ENCODE measurements around the gene SMIM30. TPM values are rescaled to one million over a fixed set of nuclear protein-coding genes. Genes with fewer than 3 reads are reported as not detected.
A peak's percentile ranks its signal among the peaks of the same experiment; 100 is the strongest.
"Not testable (repeated sequence)": the region's sequence is repeated elsewhere in the genome, so short reads cannot be mapped to it uniquely, and the experiment has no call there.

Gene SMIM30
- total RNA-seq, 1 experiment from 2014 or later = 32.3 TPM

- Histone ChIP-seq H3K27ac (ENCODE audit: insufficient read length, low read depth, low read length) (no peak overlapping the region), H3K79me2 (ENCODE audit: insufficient read depth, low read length) (no peaks in the 10 kb centered on the region), H4K91ac (ENCODE audit: insufficient read length, low read depth, low read length) (no peak overlapping the region), H2AFZ (ENCODE audit: low read length) (no peak overlapping the region), H2BK20ac (ENCODE audit: low read depth, low read length, poor library complexity, severe bottlenecking) (no peak overlapping the region), H3K4me2 (ENCODE audit: insufficient read depth, insufficient read length, low read length) (peak overlapping the region; percentile 61), H3K79me1 (ENCODE audit: insufficient read depth, low read depth, low read length, poor library complexity, severe bottlenecking) (no peaks in the 10 kb centered on the region), H2BK12ac (ENCODE audit: insufficient read length, low read depth, low read length) (no peak overlapping the region), H4K8ac (replicated peaks; ENCODE audit: insufficient read length, low read depth, low read length) (no peak overlapping the region), H3T11ph (ENCODE audit: low read length) (no peak overlapping the region), H3K14ac (ENCODE audit: insufficient read depth, low read length) (no peak overlapping the region), H3K27me3 (ENCODE audit: insufficient read depth, low read length) (no peaks in the 10 kb centered on the region), H3K9ac (ENCODE audit: extremely low read depth, insufficient read length, low read length) (no peak overlapping the region), H3K4ac (ENCODE audit: low read depth, low read length) (no peak overlapping the region), H3K18ac (ENCODE audit: insufficient read length, low read depth, low read length) (no peak overlapping the region), H2BK15ac (ENCODE audit: low read depth, low read length) (no peak overlapping the region), H3K56ac (ENCODE audit: insufficient read length, low read depth, low read length) (no peak overlapping the region), H3K23ac (ENCODE audit: insufficient read length, low read depth, low read length) (no peak overlapping the region), H4K20me1 (ENCODE audit: control insufficient read depth, insufficient read depth, insufficient read length) (no peaks in the 10 kb centered on the region), H3K23me2 (ENCODE audit: insufficient read length, low read depth, low read length, poor library complexity, severe bottlenecking) (peaks cover 4% of the 10 kb centered on the region), H2AK5ac (ENCODE audit: insufficient read length, low read length) (no peak overlapping the region), H4K5ac (ENCODE audit: insufficient read length, low read depth, low read length) (no peak overlapping the region), H3K9me3 (ENCODE audit: control insufficient read depth, low read depth, low read length) (no peaks in the 10 kb centered on the region), H2BK5ac (ENCODE audit: insufficient read length, low read length) (no peak overlapping the region), H2BK120ac (ENCODE audit: low read depth, low read length, poor library complexity, severe bottlenecking) (no peak overlapping the region), H3K4me1 (ENCODE audit: insufficient read depth, low read length) (no peaks in the 10 kb centered on the region; the same call in 1 of the 2 replicates)
- no peak for DNase-seq
- no peak for TF ChIP-seq CTCF (conservative IDR thresholded peaks at IDR 0.05)
- peaks cover 20% of the 10 kb centered on the region for H3K27me3 Mint-ChIP-seq (ENCODE audit: low read depth)
- no peak overlapping the region for H3K27ac Mint-ChIP-seq
- H3K4me1 Mint-ChIP-seq = peaks cover 10 to 14% of the 10 kb centered on the region in 2 experiments
- H3K4me3 Mint-ChIP-seq = peak overlapping the region; percentile 84 to 91; a peak in 4 of 5 replicates
- H3K9me3 Mint-ChIP-seq = no peaks in the 10 kb centered on the region
- WGBS (ENCODE audit: extremely low coverage, insufficient read length, low lambda C conversion rate) = no CpG with 5 or more reads among the region's 6 CpGs
- H3K36me3 Mint-ChIP-seq (ENCODE audit: insufficient read depth in 1 of 3, low read depth in 3 of 3) = peaks cover 0 to 15% (median 14%) of the 10 kb centered on the region in 3 experiments; a peak in 5 of 7 replicates
Measured at GRCh38 chr7:113119429-113119828, 1.1 kb upstream of the SMIM30 start.

- not testable (repeated sequence) for H2BK20ac ChIP-seq (ENCODE audit: low read depth, low read length, poor library complexity, severe bottlenecking); DNase-seq; H2BK15ac ChIP-seq (ENCODE audit: low read depth, low read length); H3K79me2 ChIP-seq (ENCODE audit: insufficient read depth, low read length); H3K27me3 ChIP-seq (ENCODE audit: insufficient read depth, low read length); H3K27ac ChIP-seq (ENCODE audit: insufficient read length, low read depth, low read length); H3K4me1 ChIP-seq (ENCODE audit: insufficient read depth, low read length); H3T11ph ChIP-seq (ENCODE audit: low read length); H2AFZ ChIP-seq (ENCODE audit: low read length); H3K23me2 ChIP-seq (ENCODE audit: insufficient read length, low read depth, low read length, poor library complexity, severe bottlenecking); H2BK120ac ChIP-seq (ENCODE audit: low read depth, low read length, poor library complexity, severe bottlenecking); H3K4ac ChIP-seq (ENCODE audit: low read depth, low read length); H3K14ac ChIP-seq (ENCODE audit: insufficient read depth, low read length); H4K5ac ChIP-seq (ENCODE audit: insufficient read length, low read depth, low read length); H2BK12ac ChIP-seq (ENCODE audit: insufficient read length, low read depth, low read length); H4K20me1 ChIP-seq (ENCODE audit: control insufficient read depth, insufficient read depth, insufficient read length); H4K91ac ChIP-seq (ENCODE audit: insufficient read length, low read depth, low read length); H3K56ac ChIP-seq (ENCODE audit: insufficient read length, low read depth, low read length); H4K8ac ChIP-seq (replicated peaks; ENCODE audit: insufficient read length, low read depth, low read length); H3K9me3 Mint-ChIP-seq; H3K9me3 ChIP-seq (ENCODE audit: control insufficient read depth, low read depth, low read length); H3K79me1 ChIP-seq (ENCODE audit: insufficient read depth, low read depth, low read length, poor library complexity, severe bottlenecking); H2AK5ac ChIP-seq (ENCODE audit: insufficient read length, low read length); H2BK5ac ChIP-seq (ENCODE audit: insufficient read length, low read length); H3K23ac ChIP-seq (ENCODE audit: insufficient read length, low read depth, low read length); H3K18ac ChIP-seq (ENCODE audit: insufficient read length, low read depth, low read length)
- Mint-ChIP-seq H3K36me3 (ENCODE audit: insufficient read depth in 1 of 3, low read depth in 3 of 3) (peaks cover 0 to 20% (median 19%) of the 10 kb centered on the region in 3 experiments; a peak in 5 of 7 replicates), H3K27ac (peak overlapping the region; percentile 8 to 90 (median 82); a peak in 4 of 7 replicates), H3K4me3 (peak overlapping the region; percentile 84 to 91), H3K4me1 (peaks cover 10 to 14% of the 10 kb centered on the region in 2 experiments), H3K27me3 (ENCODE audit: low read depth) (peaks cover 18% of the 10 kb centered on the region)
- Histone ChIP-seq H3K4me2 (ENCODE audit: insufficient read depth, insufficient read length, low read length) (peak overlapping the region; percentile 61), H3K9ac (ENCODE audit: extremely low read depth, insufficient read length, low read length) (peak overlapping the region; percentile 42)
- no CpG with 5 or more reads among the region's 4 CpGs for WGBS (ENCODE audit: extremely low coverage, insufficient read length, low lambda C conversion rate)
Measured at GRCh38 chr7:113117374-113117774, 980 bp downstream of the SMIM30 start.

Data from H9 (cell line).